Left renal cortex interstitium (tissue), 4 donors: ENCODE measurements around the gene PIGR. TPM values are rescaled to one million over a fixed set of nuclear protein-coding genes. Genes with fewer than 3 reads are reported as not detected.

ENCODE experiments used
- DNase-seq, 4 donors: peaks; one replicate each; pipeline ENCODE4 v3.0.0-alpha.2; 2013; ENCODE audit warnings: low read depth in 4 of 4, low spot score in 2 of 4, missing footprints in 1 of 4
- polyA plus RNA-seq, 4 donors: library from polyadenylated mRNA; unstranded; fragments of 120-200 nt; gene quantifications; one replicate each; pipeline ENCODE4 v1.2.1, GENCODE V29; 2013; ENCODE audit not compliant: insufficient read length in 4 of 4

Gene PIGR
- polyA plus RNA-seq, 4 donors = 0.86 to 2.4 (median 1.9) TPM

- DNase-seq = no peak
Observed at GRCh38 chr1:206893380-206893779, 52.9 kb downstream of the PIGR start.

- no peak for DNase-seq
Observed at GRCh38 chr1:206892351-206892984, 53.8 kb downstream of the PIGR start.

- no peak for DNase-seq
Observed at GRCh38 chr1:206891412-206891811, 54.9 kb downstream of the PIGR start.

- no peak for DNase-seq
Observed at GRCh38 chr1:206890125-206891060, 55.9 kb downstream of the PIGR start.

GRCh38 chr1:206887701-206888100 is 58.6 kb downstream of the PIGR start:
- DNase-seq = no peak

GRCh38 chr1:206886831-206887230 is 59.4 kb downstream of the PIGR start:
- DNase-seq = no peak

GRCh38 chr1:206885341-206886060 is 60.8 kb downstream of the PIGR start:
- DNase-seq = no peak

DNA sequence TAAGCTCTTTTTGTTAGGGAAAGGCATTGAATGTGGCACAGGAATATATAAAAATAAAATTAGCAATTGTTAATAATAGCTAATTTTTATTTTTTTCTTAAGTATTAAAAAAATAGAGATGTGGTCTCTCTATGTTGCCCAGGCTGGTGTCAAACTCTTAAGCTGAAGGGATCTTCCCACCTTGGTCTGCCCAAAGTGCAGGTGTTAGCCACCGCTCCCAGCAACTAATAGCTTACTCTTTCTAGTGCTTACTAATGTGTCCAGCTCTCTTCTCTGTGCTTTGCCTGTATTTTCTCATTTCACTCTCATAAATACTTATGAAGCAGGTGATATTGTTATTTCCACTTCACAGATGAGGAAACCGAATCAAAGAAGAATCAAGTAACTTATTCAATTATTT is 62.4 kb downstream of the PIGR start:
- DNase-seq = no peak

- DNase-seq = no peak
Observed at GRCh38 chr1:206883160-206883559, 63.1 kb downstream of the PIGR start.

GRCh38 chr1:206882555-206882954 is 63.7 kb downstream of the PIGR start:
- no peak for DNase-seq

DNA sequence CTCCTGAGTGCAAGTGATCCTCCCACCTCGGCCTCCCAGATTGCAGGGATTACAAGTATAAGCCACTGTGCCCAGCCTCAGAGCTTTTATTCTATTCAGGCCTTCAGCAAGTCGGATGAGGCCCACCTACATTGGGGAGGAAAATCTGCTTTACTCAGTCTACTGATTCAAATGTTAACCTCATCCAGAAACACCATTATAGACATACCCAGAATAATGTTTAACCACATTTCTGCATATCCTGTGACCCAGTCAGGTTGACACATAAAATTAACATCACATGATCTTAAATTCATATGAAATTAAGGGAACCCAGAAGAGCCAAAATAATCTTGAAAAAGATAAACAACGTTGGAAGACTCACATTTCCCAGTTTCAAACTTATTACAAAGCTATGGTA is 66.0 kb downstream of the PIGR start:
- no peak for DNase-seq

Other genes starting within 250 kb of the PIGR start
- 1 to 10 TPM in 1 of 4 donors, under 1 TPM in 3; 0.51 to 1.0 (median 0.68) TPM for gene IL19, start 175.7 kb downstream of the PIGR start, polyA plus RNA-seq
- under 1 TPM in 3 of 4 donors, not detected in 1; 0.14 to 0.28 (median 0.14) TPM for gene IL10, start 174.0 kb downstream of the PIGR start, polyA plus RNA-seq
- gene IL20, start 80.8 kb downstream of the PIGR start, polyA plus RNA-seq = not detected
- gene IL24, start 49.0 kb downstream of the PIGR start, polyA plus RNA-seq = under 1 TPM; 0.17 to 0.47 (median 0.33) TPM
- gene FCMR, start 24.5 kb downstream of the PIGR start, polyA plus RNA-seq = 1 to 10 TPM in 3 of 4 donors, under 1 TPM in 1; 0.99 to 2.8 (median 2.2) TPM
- 10 to 100 TPM in 2 of 4 donors, 1 to 10 TPM in 2; 4.8 to 16.2 (median 9.0) TPM for gene FCAMR, start 24.0 kb upstream of the PIGR start, polyA plus RNA-seq
- 10 to 100 TPM; 18.4 to 25.0 (median 21.7) TPM for gene C1orf116, start 86.3 kb upstream of the PIGR start, polyA plus RNA-seq
- 10 to 100 TPM; 13.2 to 16.0 (median 14.0) TPM for gene YOD1, start 104.7 kb upstream of the PIGR start, polyA plus RNA-seq
- gene PFKFB2, start 106.8 kb upstream of the PIGR start, polyA plus RNA-seq = 10 to 100 TPM; 11.9 to 24.7 (median 17.0) TPM
- under 1 TPM; 0.32 to 0.99 (median 0.61) TPM for gene C4BPB, start 142.4 kb upstream of the PIGR start, polyA plus RNA-seq
- under 1 TPM; 0.39 to 0.75 (median 0.58) TPM for gene C4BPA, start 157.8 kb upstream of the PIGR start, polyA plus RNA-seq